HepG2 (cell line): ENCODE data around the gene CHID1. TPM values are rescaled to one million over a fixed set of nuclear protein-coding genes. Genes with fewer than 3 reads are reported as not detected.

Experiments
- ASH2L ChIP-seq: fragments of 300-600, 200-600 bp; sonication (generic); IDR thresholded peaks from 2 replicates; pipeline ENCODE4 v1.7.0; 2017; ENCODE audit warnings: low read depth, mild to moderate bottlenecking, moderate library complexity, mixed read lengths, low read length; ENCODE audit not compliant: insufficient read length
- CHD2 ChIP-seq: IDR thresholded peaks from 2 replicates; pipeline ENCODE4 v1.6.1; 2011; ENCODE audit warnings: low read depth, low read length, improper control_type of control experiment
- FOSL1 ChIP-seq: sonication (generic); formaldehyde crosslinking; IDR thresholded peaks from 2 replicates; pipeline ENCODE4 v1.9.0; 2021; ENCODE audit warnings: missing genetic modification reagents, borderline replicate concordance
- FOXA1 ChIP-seq, 2 experiments: fragments of 450-650 bp in 1 of 2; sonication (generic) in 1 of 2; formaldehyde crosslinking in 1 of 2; IDR thresholded peaks; 2 replicates each; pipeline versions ENCODE4 v1.4.0 to v1.6.1; 2016 to 2020; ENCODE audit warnings: missing genetic modification reagents in 1 of 2
- MAFG ChIP-seq: sonication (generic); formaldehyde crosslinking; IDR thresholded peaks from 2 replicates; pipeline ENCODE4 v1.5.1; 2020; ENCODE audit warnings: mild to moderate bottlenecking, missing genetic modification reagents
- MYC ChIP-seq: sonication (generic); formaldehyde crosslinking; IDR thresholded peaks from 2 replicates; pipeline ENCODE4 v1.9.0; 2021; ENCODE audit warnings: missing genetic modification reagents, borderline replicate concordance
- TMF1 ChIP-seq: sonication (generic); formaldehyde crosslinking; IDR thresholded peaks from 2 replicates; pipeline ENCODE4 v1.8.1; 2022; ENCODE audit warnings: low read depth, missing genetic modification reagents
- ZNF251 ChIP-seq: sonication (generic); formaldehyde crosslinking; IDR thresholded peaks from 2 replicates; pipeline ENCODE4 v1.9.0; 2021; ENCODE audit warnings: mild to moderate bottlenecking, missing genetic modification reagents
- ZNF256 ChIP-seq: sonication (generic); formaldehyde crosslinking; conservative IDR thresholded peaks from 2 replicates; pipeline ENCODE4 v1.4.0; 2020; ENCODE audit warnings: missing genetic modification reagents
- ZNF501 ChIP-seq: sonication (generic); formaldehyde crosslinking; IDR thresholded peaks from 2 replicates; pipeline ENCODE4 v1.5.1; 2020; ENCODE audit warnings: mild to moderate bottlenecking, moderate library complexity, missing genetic modification reagents
- ZNF564 ChIP-seq: sonication (generic); formaldehyde crosslinking; IDR thresholded peaks from 2 replicates; pipeline ENCODE4 v1.8.1; 2023; ENCODE audit warnings: mild to moderate bottlenecking, missing genetic modification reagents
- polyA plus RNA-seq, 8 experiments: library from polyadenylated mRNA; depleted of rRNA in 3 of 8; stranded (reverse) in 7 of 8; unstranded in 1 of 8; fragments of >200 nt; fragmentation: Illumina TruSeq in 4 of 8; extraction: Trizol in 4 of 8; gene quantifications; 2 replicates each; pipeline versions ENCODE4 v1.2.1 to v1.2.3, GENCODE V29; 2011 to 2016; ENCODE audit warnings: low read depth in 4 of 8, missing spikeins in 1 of 8, mixed read lengths in 1 of 8; ENCODE audit not compliant: insufficient read depth in 1 of 8
- total RNA-seq, 5 experiments: library from RNA; depleted of rRNA; stranded (reverse); fragments of >200 nt; fragmentation: Illumina TruSeq; extraction: Trizol; gene quantifications; 2 replicates each; pipeline ENCODE4 v1.2.3, GENCODE V29; 2016; ENCODE audit warnings: low read depth in 1 of 5
- TF ChIP-seq, protein P1 (sequence below): sonication (generic); formaldehyde crosslinking; IDR thresholded peaks from one replicate; pipeline ENCODE4 v1.5.1; 2020; ENCODE audit warnings: mild to moderate bottlenecking, missing genetic modification reagents; ENCODE audit errors: not compliant biosample characterization
- TF ChIP-seq, protein P2 (sequence below): fragments of 450-650 bp; IDR thresholded peaks from 2 replicates; pipeline ENCODE4 v1.6.1; 2016
- TF ChIP-seq, protein P3 (sequence below): sonication (generic); formaldehyde crosslinking; IDR thresholded peaks from 2 replicates; pipeline ENCODE4 v1.5.0; 2020; ENCODE audit warnings: missing genetic modification reagents, mild to moderate bottlenecking, borderline replicate concordance
- TF ChIP-seq, protein P4 (sequence below): sonication (generic); formaldehyde crosslinking; IDR thresholded peaks from 2 replicates; pipeline ENCODE4 v1.4.0; 2020; ENCODE audit warnings: mild to moderate bottlenecking, low read depth, missing genetic modification reagents
- TF ChIP-seq, protein P5 (sequence below): sonication (generic); formaldehyde crosslinking; IDR thresholded peaks from 2 replicates; pipeline ENCODE4 v1.8.0; 2022; ENCODE audit warnings: missing genetic modification reagents, low read depth, mild to moderate bottlenecking, borderline replicate concordance

CHID1 gene
- total and polyA plus RNA-seq, 2 of the 13 experiments (the other 11 are each of a cell fraction or from before 2014, with no cell fraction given): 65.1 to 93.6 TPM

DNA sequence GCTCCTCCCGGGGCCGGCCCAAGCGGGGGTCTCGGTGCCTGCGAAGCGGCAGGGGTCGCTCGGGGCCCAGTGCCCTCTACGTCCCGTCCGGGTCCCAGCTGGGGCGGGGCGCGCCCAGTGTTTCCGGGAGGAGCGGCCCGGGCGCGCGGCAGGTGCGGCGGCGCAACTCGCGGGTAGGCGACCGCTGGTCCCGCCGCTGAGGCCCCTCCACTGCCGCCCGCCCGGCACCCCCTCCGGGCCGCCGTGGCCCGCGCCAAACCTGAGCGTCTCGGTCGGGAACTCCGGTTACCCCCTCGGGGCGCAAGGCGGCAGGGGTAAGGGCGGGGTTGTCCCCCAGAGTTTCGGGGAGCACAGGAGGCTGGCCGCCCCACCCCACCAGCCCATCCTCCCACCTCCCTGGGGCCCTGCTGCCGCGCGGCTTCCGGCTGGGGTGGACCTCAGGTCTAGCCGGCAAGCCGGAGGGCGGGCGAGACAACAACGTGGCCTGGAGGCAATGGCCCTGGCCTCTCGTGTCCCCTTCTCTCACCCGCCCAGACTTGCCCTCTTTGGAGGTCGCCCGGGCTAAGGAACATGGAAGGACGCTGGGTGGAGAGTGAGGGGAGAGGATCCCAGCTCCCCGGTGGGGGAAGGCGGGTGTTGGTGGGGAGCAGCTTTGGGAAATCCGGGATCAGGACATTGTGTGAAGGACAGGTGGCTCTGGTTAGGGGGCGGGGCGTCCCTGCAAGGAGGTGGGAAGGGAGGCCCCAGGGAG is 83.3 kb downstream of the CHID1 start (continued):
- TF ChIP-seq, protein P1, sequence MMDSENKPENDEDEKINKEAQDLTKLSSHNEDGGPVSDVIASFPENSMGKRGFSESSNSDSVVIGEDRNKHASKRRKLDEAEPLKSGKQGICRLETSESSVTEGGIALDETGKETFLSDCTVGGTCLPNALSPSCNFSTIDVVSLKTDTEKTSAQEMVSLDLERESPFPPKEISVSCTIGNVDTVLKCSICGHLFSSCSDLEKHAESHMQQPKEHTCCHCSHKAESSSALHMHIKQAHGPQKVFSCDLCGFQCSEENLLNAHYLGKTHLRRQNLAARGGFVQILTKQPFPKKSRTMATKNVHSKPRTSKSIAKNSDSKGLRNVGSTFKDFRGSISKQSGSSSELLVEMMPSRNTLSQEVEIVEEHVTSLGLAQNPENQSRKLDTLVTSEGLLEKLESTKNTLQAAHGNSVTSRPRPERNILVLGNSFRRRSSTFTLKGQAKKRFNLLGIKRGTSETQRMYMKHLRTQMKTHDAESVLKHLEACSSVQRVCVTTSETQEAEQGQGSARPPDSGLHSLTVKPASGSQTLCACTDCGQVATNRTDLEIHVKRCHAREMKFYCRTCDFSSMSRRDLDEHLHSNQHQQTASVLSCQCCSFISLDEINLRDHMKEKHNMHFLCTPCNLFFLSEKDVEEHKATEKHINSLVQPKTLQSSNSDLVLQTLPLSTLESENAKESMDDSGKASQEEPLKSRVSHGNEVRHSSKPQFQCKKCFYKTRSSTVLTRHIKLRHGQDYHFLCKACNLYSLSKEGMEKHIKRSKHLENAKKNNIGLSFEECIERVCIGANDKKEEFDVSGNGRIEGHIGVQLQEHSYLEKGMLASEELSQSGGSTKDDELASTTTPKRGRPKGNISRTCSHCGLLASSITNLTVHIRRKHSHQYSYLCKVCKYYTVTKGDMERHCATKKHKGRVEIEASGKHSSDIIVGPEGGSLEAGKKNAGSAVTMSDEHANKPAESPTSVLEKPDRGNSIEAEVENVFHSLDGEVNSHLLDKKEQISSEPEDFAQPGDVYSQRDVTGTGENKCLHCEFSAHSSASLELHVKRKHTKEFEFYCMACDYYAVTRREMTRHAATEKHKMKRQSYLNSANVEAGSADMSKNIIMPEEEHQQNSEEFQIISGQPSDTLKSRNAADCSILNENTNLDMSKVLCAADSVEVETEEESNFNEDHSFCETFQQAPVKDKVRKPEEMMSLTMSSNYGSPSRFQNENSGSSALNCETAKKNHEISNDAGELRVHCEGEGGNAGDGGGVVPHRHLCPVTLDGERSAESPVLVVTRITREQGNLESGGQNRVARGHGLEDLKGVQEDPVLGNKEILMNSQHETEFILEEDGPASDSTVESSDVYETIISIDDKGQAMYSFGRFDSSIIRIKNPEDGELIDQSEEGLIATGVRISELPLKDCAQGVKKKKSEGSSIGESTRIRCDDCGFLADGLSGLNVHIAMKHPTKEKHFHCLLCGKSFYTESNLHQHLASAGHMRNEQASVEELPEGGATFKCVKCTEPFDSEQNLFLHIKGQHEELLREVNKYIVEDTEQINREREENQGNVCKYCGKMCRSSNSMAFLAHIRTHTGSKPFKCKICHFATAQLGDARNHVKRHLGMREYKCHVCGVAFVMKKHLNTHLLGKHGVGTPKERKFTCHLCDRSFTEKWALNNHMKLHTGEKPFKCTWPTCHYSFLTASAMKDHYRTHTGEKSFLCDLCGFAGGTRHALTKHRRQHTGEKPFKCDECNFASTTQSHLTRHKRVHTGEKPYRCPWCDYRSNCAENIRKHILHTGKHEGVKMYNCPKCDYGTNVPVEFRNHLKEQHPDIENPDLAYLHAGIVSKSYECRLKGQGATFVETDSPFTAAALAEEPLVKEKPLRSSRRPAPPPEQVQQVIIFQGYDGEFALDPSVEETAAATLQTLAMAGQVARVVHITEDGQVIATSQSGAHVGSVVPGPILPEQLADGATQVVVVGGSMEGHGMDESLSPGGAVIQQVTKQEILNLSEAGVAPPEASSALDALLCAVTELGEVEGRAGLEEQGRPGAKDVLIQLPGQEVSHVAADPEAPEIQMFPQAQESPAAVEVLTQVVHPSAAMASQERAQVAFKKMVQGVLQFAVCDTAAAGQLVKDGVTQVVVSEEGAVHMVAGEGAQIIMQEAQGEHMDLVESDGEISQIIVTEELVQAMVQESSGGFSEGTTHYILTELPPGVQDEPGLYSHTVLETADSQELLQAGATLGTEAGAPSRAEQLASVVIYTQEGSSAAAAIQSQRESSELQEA: peak; percentile 64
- TF ChIP-seq, protein P2, sequence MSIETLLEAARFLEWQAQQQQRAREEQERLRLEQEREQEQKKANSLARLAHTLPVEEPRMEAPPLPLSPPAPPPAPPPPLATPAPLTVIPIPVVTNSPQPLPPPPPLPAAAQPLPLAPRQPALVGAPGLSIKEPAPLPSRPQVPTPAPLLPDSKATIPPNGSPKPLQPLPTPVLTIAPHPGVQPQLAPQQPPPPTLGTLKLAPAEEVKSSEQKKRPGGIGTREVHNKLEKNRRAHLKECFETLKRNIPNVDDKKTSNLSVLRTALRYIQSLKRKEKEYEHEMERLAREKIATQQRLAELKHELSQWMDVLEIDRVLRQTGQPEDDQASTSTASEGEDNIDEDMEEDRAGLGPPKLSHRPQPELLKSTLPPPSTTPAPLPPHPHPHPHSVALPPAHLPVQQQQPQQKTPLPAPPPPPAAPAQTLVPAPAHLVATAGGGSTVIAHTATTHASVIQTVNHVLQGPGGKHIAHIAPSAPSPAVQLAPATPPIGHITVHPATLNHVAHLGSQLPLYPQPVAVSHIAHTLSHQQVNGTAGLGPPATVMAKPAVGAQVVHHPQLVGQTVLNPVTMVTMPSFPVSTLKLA: no peak; the same call in 1 of the 2 replicates
- TF ChIP-seq FOXA1 (IDR thresholded peaks at IDR 0.05) (no peak), FOXA1 (CRISPR knock-in tag; IDR thresholded peaks at IDR 0.05) (0 out of 2 replicates have a peak, but pooled peaks have one; percentile 26), TMF1 (CRISPR knock-in tag) (peak; percentile 32; the same call in 1 of the 2 replicates), CHD2 (no peak), ZNF501 (no peak), FOSL1 (CRISPR knock-in tag) (no peak), ASH2L (peak; percentile 27), MAFG (CRISPR knock-in tag) (no peak), MYC (CRISPR knock-in tag) (peak; percentile 85), ZNF256 (CRISPR knock-in tag) (no peak), ZNF251 (CRISPR knock-in tag) (no peak), ZNF564 (CRISPR knock-in tag) (peak; percentile 46; the same call in 1 of the 2 replicates)
- TF ChIP-seq, protein P3, sequence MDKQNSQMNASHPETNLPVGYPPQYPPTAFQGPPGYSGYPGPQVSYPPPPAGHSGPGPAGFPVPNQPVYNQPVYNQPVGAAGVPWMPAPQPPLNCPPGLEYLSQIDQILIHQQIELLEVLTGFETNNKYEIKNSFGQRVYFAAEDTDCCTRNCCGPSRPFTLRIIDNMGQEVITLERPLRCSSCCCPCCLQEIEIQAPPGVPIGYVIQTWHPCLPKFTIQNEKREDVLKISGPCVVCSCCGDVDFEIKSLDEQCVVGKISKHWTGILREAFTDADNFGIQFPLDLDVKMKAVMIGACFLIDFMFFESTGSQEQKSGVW: no peak
- TF ChIP-seq, protein P4, sequence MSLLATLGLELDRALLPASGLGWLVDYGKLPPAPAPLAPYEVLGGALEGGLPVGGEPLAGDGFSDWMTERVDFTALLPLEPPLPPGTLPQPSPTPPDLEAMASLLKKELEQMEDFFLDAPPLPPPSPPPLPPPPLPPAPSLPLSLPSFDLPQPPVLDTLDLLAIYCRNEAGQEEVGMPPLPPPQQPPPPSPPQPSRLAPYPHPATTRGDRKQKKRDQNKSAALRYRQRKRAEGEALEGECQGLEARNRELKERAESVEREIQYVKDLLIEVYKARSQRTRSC (CRISPR knock-in tag): no peak
- TF ChIP-seq, protein P5, sequence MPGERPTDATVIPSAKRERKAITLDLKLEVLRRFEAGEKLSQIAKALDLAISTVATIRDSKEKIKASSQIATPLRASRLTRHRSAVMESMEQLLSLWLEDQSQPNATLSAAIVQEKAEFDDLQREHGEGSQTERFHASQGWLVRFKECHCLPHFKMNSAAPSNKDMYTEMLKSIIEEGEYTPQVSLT: no peak
